Ishikawa (cell line): ENCODE data around the gene PAK5.

Experiments used
- CREB1 ChIP-seq: IDR thresholded peaks from 2 replicates; pipeline ENCODE4 v1.6.1; 2012; ENCODE audit warnings: low read depth
- EGR1 ChIP-seq: IDR thresholded peaks from 2 replicates; pipeline ENCODE4 v1.6.1; 2012
- EP300 ChIP-seq: IDR thresholded peaks from 2 replicates; pipeline ENCODE4 v1.6.1; 2012; ENCODE audit warnings: borderline replicate concordance
- FOXM1 ChIP-seq: IDR thresholded peaks from 2 replicates; pipeline ENCODE4 v1.6.1; 2012; ENCODE audit warnings: low read depth, borderline replicate concordance
- NFIC ChIP-seq: IDR thresholded peaks from 2 replicates; pipeline ENCODE4 v1.6.1; 2012
- RAD21 ChIP-seq: IDR thresholded peaks from 2 replicates; pipeline ENCODE4 v1.6.1; 2012; ENCODE audit warnings: low read depth
- TAF1 ChIP-seq: IDR thresholded peaks from 2 replicates; pipeline ENCODE4 v1.6.1; 2012; ENCODE audit warnings: low read depth, mild to moderate bottlenecking
- TCF12 ChIP-seq: IDR thresholded peaks from 2 replicates; pipeline ENCODE4 v1.6.1; 2012; ENCODE audit warnings: low read depth
- TEAD4 ChIP-seq: IDR thresholded peaks from 2 replicates; pipeline ENCODE4 v1.6.1; 2012
- YY1 ChIP-seq: IDR thresholded peaks from 2 replicates; pipeline ENCODE4 v1.6.1; 2012; ENCODE audit warnings: low read depth
- ZBTB7A ChIP-seq: IDR thresholded peaks from 2 replicates; pipeline ENCODE4 v1.6.1; 2012; ENCODE audit warnings: low read depth
- TF ChIP-seq, protein P1 (sequence below): IDR thresholded peaks from 2 replicates; pipeline ENCODE4 v1.6.1; 2012
- TF ChIP-seq, protein P2 (sequence below): IDR thresholded peaks from 2 replicates; pipeline ENCODE4 v1.6.1; 2012; ENCODE audit warnings: low read depth, mild to moderate bottlenecking
- TF ChIP-seq, protein P3 (sequence below): IDR thresholded peaks from 2 replicates; pipeline ENCODE4 v1.6.1; 2012

DNA sequence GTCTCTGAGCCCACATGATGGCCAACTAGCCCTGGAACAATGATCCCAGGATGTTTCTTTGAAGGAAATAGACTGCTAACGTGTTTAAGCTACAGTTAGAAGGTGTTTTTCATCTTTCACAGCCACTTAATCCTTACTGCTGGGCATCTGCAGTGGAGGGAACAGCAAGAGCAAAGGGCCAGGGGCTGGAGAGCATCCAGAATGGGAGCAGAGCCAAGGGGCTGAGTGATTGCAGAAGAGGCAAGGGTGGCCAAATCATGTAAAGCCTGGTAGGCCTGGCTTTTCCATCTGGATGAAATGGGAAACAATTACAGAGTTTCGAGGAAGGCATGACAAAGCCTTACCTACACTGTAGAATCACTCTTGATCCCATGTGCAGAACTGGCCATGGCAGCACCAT is 343.2 kb downstream of the PAK5 start:
- TF ChIP-seq TEAD4 (no peak), RAD21 (no peak), ZBTB7A (no peak), EGR1 (no peak), FOXM1 (no peak), YY1 (no peak), CREB1 (no peak), EP300 (no peak), TAF1 (no peak), NFIC (no peak), TCF12 (no peak)
- TF ChIP-seq, protein P1, sequence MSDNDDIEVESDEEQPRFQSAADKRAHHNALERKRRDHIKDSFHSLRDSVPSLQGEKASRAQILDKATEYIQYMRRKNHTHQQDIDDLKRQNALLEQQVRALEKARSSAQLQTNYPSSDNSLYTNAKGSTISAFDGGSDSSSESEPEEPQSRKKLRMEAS = no peak
- TF ChIP-seq, protein P2, sequence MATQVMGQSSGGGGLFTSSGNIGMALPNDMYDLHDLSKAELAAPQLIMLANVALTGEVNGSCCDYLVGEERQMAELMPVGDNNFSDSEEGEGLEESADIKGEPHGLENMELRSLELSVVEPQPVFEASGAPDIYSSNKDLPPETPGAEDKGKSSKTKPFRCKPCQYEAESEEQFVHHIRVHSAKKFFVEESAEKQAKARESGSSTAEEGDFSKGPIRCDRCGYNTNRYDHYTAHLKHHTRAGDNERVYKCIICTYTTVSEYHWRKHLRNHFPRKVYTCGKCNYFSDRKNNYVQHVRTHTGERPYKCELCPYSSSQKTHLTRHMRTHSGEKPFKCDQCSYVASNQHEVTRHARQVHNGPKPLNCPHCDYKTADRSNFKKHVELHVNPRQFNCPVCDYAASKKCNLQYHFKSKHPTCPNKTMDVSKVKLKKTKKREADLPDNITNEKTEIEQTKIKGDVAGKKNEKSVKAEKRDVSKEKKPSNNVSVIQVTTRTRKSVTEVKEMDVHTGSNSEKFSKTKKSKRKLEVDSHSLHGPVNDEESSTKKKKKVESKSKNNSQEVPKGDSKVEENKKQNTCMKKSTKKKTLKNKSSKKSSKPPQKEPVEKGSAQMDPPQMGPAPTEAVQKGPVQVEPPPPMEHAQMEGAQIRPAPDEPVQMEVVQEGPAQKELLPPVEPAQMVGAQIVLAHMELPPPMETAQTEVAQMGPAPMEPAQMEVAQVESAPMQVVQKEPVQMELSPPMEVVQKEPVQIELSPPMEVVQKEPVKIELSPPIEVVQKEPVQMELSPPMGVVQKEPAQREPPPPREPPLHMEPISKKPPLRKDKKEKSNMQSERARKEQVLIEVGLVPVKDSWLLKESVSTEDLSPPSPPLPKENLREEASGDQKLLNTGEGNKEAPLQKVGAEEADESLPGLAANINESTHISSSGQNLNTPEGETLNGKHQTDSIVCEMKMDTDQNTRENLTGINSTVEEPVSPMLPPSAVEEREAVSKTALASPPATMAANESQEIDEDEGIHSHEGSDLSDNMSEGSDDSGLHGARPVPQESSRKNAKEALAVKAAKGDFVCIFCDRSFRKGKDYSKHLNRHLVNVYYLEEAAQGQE = no peak
- TF ChIP-seq, protein P3, sequence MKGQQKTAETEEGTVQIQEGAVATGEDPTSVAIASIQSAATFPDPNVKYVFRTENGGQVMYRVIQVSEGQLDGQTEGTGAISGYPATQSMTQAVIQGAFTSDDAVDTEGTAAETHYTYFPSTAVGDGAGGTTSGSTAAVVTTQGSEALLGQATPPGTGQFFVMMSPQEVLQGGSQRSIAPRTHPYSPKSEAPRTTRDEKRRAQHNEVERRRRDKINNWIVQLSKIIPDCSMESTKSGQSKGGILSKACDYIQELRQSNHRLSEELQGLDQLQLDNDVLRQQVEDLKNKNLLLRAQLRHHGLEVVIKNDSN = no peak
